SK-N-DZ (cell line): ENCODE data around the gene HGS.
A peak's percentile ranks its signal among the peaks of the same experiment; 100 is the strongest.
"Not testable (repeated sequence)": the region's sequence is repeated elsewhere in the genome, so short reads cannot be mapped to it uniquely, and the experiment has no call there.

Source experiments
- DNase-seq: peaks from one replicate; pipeline ENCODE4 v3.0.0-alpha.2; 2015; ENCODE audit warnings: low spot score

Gene HGS

GRCh38 chr17:81719410-81720266 lies 35.8 kb downstream of the HGS start:
- no peak for DNase-seq

GRCh38 chr17:81720267-81721071 lies 36.7 kb downstream of the HGS start:
- DNase-seq, result no peak

GRCh38 chr17:81722184-81723120 lies 38.6 kb downstream of the HGS start:
- DNase-seq, result no peak

GRCh38 chr17:81723651-81724209 lies 39.9 kb downstream of the HGS start:
- DNase-seq, result no peak

- no peak for DNase-seq
Measured at GRCh38 chr17:81725439-81725838, 41.6 kb downstream of the HGS start.

- no peak for DNase-seq
Measured at GRCh38 chr17:81726004-81726403, 42.2 kb downstream of the HGS start.

GRCh38 chr17:81727324-81728031 lies 43.7 kb downstream of the HGS start:
- DNase-seq, result no peak

- DNase-seq, result peak; percentile 78
Measured at GRCh38 chr17:81733507-81734404, 49.9 kb downstream of the HGS start.

GRCh38 chr17:81734405-81735263 lies 50.8 kb downstream of the HGS start:
- DNase-seq, result no peak

- DNase-seq, result peak; percentile 60
Measured at GRCh38 chr17:81735264-81736102, 51.7 kb downstream of the HGS start.

GRCh38 chr17:81737947-81738800 lies 54.4 kb downstream of the HGS start:
- no peak for DNase-seq

- DNase-seq, result no peak
Measured at GRCh38 chr17:81738801-81739393, 55.1 kb downstream of the HGS start.

GRCh38 chr17:81739593-81739992 lies 55.8 kb downstream of the HGS start:
- not testable (repeated sequence) for DNase-seq

- DNase-seq, result no peak
Measured at GRCh38 chr17:81740395-81740961, 56.7 kb downstream of the HGS start.

GRCh38 chr17:81741049-81741593 lies 57.3 kb downstream of the HGS start:
- peak; percentile 74 for DNase-seq
